ENCODE data around the gene LYST.

DNA sequence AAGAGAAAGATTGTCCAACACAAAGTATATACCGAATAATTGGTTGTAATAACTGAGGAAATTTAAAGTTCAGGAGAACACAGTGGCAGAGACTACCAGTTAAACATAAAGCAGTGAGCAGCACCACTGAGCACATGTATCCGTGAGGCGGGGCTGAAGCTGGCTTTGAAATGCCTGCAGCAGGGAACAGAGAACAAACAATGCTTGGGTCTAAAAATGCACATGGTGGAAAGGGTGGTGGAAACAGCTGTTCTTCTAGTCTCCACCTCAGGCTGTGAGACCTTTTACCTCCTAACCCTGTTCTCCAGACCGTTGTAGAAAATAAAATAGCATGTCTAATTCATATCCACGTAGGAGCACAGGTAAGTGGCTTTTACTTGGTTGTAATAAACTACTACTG, 209.4 kb downstream of the LYST start:
- TF ChIP-seq POLR2A (IDR thresholded peaks at IDR 0.05), result no peak
- TF ChIP-seq, protein P1, sequence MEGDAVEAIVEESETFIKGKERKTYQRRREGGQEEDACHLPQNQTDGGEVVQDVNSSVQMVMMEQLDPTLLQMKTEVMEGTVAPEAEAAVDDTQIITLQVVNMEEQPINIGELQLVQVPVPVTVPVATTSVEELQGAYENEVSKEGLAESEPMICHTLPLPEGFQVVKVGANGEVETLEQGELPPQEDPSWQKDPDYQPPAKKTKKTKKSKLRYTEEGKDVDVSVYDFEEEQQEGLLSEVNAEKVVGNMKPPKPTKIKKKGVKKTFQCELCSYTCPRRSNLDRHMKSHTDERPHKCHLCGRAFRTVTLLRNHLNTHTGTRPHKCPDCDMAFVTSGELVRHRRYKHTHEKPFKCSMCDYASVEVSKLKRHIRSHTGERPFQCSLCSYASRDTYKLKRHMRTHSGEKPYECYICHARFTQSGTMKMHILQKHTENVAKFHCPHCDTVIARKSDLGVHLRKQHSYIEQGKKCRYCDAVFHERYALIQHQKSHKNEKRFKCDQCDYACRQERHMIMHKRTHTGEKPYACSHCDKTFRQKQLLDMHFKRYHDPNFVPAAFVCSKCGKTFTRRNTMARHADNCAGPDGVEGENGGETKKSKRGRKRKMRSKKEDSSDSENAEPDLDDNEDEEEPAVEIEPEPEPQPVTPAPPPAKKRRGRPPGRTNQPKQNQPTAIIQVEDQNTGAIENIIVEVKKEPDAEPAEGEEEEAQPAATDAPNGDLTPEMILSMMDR (IDR thresholded peaks at IDR 0.05), result no peak
